Myocyte (in vitro differentiated cells): ENCODE data around the gene SYNDIG1. TPM values are rescaled to one million over a fixed set of nuclear protein-coding genes. Genes with fewer than 3 reads are reported as not detected.

Experiments used
- DNase-seq: peaks from one replicate; pipeline ENCODE4 v3.0.0-alpha.2; 2012; ENCODE audit warnings: low read depth
- total RNA-seq: library from RNA; depleted of rRNA; stranded (reverse); fragments of >200 nt; gene quantifications from 2 replicates; pipeline ENCODE4 v1.2.3, GENCODE V29; 2014

SYNDIG1 gene
- total RNA-seq, 1 donor from 2014 or later, result not detected

GRCh38 chr20:24653306-24653705 lies 183.9 kb downstream of the SYNDIG1 start:
- DNase-seq, result no peak

DNA sequence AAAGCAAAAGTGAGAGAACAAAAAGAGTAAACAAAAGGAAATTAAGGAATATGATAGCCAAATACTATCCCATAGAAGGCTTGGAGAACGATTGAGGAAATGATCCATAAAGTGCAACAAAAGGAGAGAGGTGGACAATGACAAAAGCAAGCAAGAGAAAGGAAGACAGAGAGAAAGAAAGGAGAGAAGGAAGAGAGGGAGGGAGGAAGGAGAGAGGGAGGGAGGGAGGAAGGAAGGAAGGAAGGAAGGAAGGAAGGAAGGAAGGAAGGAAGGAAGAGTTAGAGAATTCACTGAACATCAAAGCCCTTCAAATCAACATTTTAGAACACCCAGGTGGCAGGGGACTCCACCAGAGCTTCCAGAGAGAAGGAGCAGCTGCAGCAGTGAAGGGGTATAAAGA lies 185.0 kb downstream of the SYNDIG1 start:
- DNase-seq, result no peak

GRCh38 chr20:24656391-24656790 lies 187.0 kb downstream of the SYNDIG1 start:
- no peak for DNase-seq

GRCh38 chr20:24657196-24657595 lies 187.8 kb downstream of the SYNDIG1 start:
- DNase-seq, result no peak

DNA sequence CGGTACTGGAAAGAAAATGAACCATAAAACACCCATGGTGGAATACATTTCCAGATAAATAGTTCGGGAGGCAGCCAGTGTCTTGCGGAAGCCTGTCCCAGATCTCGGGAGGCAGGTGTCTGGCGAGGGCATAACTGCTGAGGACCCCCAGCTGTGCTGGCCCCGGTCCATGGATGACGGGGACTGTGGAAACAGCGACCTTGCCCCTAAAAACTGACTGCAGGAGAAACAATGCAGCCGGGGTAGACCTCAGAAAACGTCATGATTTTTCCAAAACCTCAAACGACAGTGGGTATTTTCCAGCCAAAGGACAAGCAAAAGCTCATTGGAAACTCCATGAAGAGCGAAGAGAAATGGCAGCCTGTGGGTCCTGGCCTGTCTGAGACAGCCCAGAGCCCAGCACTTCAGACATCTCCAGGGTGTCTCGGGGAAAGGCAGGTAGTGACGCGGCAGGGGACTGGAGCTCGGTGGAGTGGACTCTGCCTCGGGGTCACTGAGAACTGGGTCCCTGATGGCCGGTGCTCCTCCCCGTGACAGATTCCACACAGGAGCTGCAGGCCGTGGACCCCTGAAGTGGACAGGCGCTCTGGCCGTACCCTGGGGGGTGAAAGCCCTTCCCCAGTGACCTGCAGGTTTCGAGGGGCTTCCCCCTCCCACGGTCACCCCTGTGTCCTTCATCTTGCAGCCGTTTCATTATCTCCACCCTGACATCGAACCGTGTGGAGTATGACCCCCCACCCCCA lies 188.6 kb downstream of the SYNDIG1 start:
- no peak for DNase-seq

GRCh38 chr20:24658920-24659660 lies 189.7 kb downstream of the SYNDIG1 start:
- DNase-seq, result no peak

GRCh38 chr20:24659835-24660234 lies 190.4 kb downstream of the SYNDIG1 start:
- DNase-seq, result no peak

GRCh38 chr20:24660651-24661050 lies 191.2 kb downstream of the SYNDIG1 start:
- no peak for DNase-seq

GRCh38 chr20:24661255-24661654 lies 191.8 kb downstream of the SYNDIG1 start:
- DNase-seq, result no peak

DNA sequence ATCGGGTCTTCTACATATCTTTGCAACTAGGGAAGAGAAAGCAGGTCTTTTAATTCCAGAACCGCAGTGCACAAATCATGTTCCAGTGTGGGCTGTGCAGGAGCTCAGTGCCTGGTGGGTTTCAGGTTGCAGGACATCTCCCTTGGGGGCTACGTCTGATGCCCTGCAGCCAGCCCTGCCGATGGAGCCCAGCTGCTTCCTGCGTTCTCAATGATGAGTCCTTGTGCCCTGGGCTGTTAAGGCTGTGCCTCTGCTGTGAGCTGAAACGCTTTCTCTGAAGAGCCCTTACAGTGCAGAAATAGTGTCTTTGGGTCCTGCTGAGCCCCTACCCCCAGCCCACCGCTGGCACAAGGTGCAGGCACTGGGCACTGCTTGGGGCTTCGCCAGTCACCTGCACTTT lies 192.9 kb downstream of the SYNDIG1 start:
- no peak for DNase-seq

GRCh38 chr20:24662752-24663365 lies 193.4 kb downstream of the SYNDIG1 start:
- DNase-seq, result peak; percentile 90

DNA sequence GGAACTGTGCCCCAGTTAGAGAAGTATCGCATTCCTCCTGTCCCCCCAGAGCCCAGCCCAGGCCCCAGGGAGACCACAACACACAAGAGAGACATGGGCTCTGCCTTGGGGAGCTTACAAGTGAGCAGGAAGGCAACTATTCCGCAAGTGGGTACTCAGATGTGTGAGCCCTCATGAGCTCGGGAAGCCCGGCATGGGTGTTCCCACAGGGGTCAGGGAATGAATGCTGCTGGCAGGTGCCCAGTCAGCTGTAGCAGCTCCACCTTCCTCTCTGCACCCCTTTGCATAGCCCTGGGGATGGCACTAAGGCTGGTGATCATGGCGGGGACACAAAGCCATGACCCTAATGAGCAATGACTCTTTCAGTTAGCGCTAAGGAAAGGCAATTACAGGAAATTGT lies 194.1 kb downstream of the SYNDIG1 start:
- DNase-seq, result peak; percentile 30

DNA sequence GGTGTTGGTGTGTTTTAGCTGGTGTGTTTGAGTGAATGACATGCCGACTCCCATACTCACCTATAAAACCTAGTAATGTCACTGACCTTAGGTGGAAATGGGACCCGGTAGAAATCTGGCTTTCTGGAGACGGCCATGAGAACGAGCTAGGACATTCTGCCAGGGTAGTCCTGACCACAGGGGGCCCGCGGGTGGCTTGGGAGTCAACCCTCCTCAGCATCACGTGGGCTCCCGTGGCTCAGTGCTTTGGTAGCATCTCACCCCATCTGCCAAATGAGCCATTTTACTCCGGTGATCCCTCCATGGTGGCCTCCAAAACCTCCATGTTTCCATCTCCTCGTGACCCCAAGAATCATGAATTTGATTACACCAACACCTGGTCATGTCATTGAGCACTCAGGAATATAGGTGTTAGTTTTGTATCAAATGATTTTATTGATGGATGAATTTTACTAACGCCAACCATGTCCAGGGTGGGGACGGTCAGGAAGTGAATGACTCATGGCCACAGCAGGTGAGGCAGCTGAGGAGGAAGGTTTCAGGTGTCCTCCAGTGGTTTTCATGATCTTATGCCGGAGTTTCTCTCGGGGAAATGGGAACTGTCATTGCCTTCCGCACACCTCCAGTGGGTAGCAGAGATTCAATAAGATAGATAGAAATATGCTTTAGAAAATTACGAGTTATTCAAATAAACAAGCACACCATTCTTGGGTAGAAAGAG lies 195.0 kb downstream of the SYNDIG1 start:
- DNase-seq, result no peak

DNA sequence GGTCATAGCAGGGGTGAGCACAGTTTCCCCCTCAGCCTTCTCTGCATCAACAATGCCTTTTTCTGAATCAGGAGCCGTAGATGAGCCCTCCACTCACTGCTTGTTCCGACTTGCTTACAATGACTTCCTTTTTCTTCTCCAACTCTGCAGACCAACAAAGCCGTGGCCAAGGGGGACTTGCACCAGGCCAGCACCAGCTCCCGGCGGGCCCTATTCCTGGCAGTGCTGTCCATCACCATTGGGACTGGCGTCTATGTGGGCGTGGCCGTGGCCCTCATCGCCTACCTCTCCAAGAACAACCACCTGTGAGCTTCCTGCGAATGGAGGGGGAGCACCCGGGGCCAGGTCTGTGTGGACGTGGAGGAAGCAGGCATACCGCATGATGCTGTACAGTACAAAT lies 195.8 kb downstream of the SYNDIG1 start:
- DNase-seq, result no peak

- no peak for DNase-seq
Observed at GRCh38 chr20:24665741-24666191, 196.3 kb downstream of the SYNDIG1 start.

- no peak for DNase-seq
Observed at GRCh38 chr20:24667689-24668383, 198.4 kb downstream of the SYNDIG1 start.

DNA sequence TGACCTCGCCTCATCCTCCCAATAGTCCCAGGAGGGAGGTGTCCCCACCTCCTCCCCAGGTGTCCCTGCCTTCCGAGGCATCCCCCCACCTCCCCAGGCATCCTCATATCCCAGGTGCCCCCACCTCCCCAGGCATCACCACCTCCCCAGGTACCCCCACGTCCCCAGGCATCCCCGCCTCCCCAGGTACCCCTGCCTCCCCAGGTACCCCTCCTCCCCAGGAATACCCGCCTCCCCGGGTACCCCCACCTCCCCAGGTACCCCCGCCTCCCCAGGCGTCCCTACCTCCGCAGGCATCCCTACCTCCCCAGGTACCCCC lies 198.9 kb downstream of the SYNDIG1 start:
- no peak for DNase-seq

DNA sequence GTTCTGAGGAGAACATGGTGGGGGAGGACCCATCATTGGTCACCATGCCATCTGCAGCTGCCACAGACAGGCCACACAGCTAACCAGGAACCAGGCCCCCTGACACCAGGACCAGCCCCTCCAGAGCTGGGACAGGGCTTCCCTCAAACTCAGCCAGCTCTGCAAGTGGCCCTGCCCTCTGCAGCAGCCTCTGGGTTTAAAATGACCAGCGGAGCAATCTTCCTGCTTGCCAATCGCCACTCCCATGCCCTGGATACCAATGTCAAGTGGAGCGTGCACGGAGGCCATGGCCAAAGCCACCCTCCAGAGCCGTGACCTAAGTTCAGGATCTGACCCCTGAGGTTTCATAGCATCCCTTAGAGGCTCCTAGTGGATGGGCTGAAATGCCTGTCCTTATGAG lies 199.4 kb downstream of the SYNDIG1 start:
- no peak for DNase-seq

GRCh38 chr20:24669701-24670100 lies 200.3 kb downstream of the SYNDIG1 start:
- DNase-seq, result no peak

- DNase-seq, result peak; percentile 54
Observed at GRCh38 chr20:24670341-24670872, 201.0 kb downstream of the SYNDIG1 start.

DNA sequence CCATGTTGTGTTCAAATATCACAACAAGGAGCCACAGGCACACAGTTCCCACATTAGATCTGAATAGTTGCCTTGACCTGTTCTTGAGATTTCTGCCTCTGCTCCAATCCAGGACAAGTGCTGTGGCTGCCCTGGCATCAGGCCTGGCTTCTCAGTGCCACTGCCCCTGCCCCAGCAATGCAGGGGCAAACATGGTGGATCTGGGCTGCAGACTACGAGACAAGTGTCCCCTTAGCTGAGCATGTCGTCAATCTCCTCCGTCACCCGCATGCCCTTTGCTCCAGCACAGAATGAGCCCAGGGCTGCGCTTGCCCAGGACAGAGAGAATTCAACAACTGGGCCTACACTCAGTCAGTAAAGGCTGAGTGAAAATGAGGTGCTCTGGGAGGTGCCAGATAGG lies 201.6 kb downstream of the SYNDIG1 start:
- DNase-seq, result no peak
